GM12801 (cell line): ENCODE data around the gene CRYL1.

Source experiments
- TF ChIP-seq, protein P1 (sequence below): IDR thresholded peaks from one replicate; pipeline ENCODE4 v1.5.1; 2011; ENCODE audit warnings: control low read depth; ENCODE audit not compliant: insufficient read length; ENCODE audit errors: extremely low read depth

The CRYL1 gene

GRCh38 chr13:20358022-20358421, 167.6 kb downstream of the CRYL1 start:
- TF ChIP-seq, protein P1, sequence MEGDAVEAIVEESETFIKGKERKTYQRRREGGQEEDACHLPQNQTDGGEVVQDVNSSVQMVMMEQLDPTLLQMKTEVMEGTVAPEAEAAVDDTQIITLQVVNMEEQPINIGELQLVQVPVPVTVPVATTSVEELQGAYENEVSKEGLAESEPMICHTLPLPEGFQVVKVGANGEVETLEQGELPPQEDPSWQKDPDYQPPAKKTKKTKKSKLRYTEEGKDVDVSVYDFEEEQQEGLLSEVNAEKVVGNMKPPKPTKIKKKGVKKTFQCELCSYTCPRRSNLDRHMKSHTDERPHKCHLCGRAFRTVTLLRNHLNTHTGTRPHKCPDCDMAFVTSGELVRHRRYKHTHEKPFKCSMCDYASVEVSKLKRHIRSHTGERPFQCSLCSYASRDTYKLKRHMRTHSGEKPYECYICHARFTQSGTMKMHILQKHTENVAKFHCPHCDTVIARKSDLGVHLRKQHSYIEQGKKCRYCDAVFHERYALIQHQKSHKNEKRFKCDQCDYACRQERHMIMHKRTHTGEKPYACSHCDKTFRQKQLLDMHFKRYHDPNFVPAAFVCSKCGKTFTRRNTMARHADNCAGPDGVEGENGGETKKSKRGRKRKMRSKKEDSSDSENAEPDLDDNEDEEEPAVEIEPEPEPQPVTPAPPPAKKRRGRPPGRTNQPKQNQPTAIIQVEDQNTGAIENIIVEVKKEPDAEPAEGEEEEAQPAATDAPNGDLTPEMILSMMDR, result no peak

- TF ChIP-seq, protein P1, result no peak
Measured at GRCh38 chr13:20356444-20356843, 169.2 kb downstream of the CRYL1 start.

- TF ChIP-seq, protein P1, result no peak
Measured at GRCh38 chr13:20354722-20355121, 170.9 kb downstream of the CRYL1 start.

DNA sequence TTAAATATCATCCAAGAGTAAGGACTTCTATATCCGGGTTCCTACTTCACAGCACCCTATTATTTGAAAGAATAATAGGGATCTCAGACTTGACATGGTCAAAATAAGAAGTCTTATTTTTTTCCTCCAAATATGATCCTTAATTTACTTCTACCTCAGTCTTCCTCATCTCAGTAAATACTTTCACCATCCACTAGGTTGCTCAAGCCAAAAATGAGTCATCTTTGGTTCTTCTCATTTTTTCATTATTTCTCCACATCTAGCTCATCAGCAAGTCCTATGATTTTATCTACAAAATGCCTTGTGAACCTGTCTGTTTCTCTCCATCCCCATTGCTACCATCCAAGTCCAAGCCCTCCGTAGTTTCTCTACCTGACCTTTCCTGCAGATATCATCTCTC, 171.7 kb downstream of the CRYL1 start:
- TF ChIP-seq, protein P1, result no peak
